Osteoblast (primary cell): Measurements from ENCODE around the gene PIK3IP1. TPM values are rescaled to one million over a fixed set of nuclear protein-coding genes. Genes with fewer than 3 reads are reported as not detected.

Experiments
- DNase-seq: peaks from one replicate; pipeline ENCODE4 v3.0.0; 2011; ENCODE audit warnings: low spot score, mixed read lengths; ENCODE audit not compliant: insufficient read length; ENCODE audit errors: missing footprints
- H2AFZ ChIP-seq: 2 replicates; pipeline ENCODE4 v1.6.0; 2011; ENCODE audit warnings: mild to moderate bottlenecking, low read length
- H3K27ac ChIP-seq: 2 replicates; pipeline ENCODE4 v1.5.1; 2011; ENCODE audit warnings: mild to moderate bottlenecking, low read depth, low read length, moderate library complexity
- H3K27me3 ChIP-seq: 2 replicates; pipeline ENCODE4 v1.6.0; 2012; ENCODE audit warnings: mild to moderate bottlenecking, control low read depth, inconsistent platforms, low read length, moderate library complexity; ENCODE audit not compliant: insufficient read depth
- H3K36me3 ChIP-seq: 2 replicates; pipeline ENCODE4 v1.5.1; 2011; ENCODE audit warnings: mild to moderate bottlenecking, low read length, control low read depth, moderate library complexity; ENCODE audit not compliant: insufficient read depth
- H3K4me1 ChIP-seq: 2 replicates; pipeline ENCODE4 v1.5.1; 2011; ENCODE audit warnings: mild to moderate bottlenecking, low read length, control low read depth, moderate library complexity; ENCODE audit not compliant: insufficient read depth
- H3K4me2 ChIP-seq: 2 replicates; pipeline ENCODE4 v1.6.0; 2011; ENCODE audit warnings: mild to moderate bottlenecking, low read length; ENCODE audit not compliant: insufficient read depth
- H3K4me3 ChIP-seq: fragments of 200-600 bp; sonication (generic); 3 replicates; pipeline ENCODE4 v1.5.1; 2012; ENCODE audit warnings: mild to moderate bottlenecking, low read length, inconsistent platforms; ENCODE audit not compliant: insufficient read depth
- H3K79me2 ChIP-seq: 2 replicates; pipeline ENCODE4 v1.6.0; 2012; ENCODE audit warnings: mild to moderate bottlenecking, low read length, control low read depth, inconsistent platforms; ENCODE audit not compliant: insufficient read depth
- H3K9me3 ChIP-seq: 2 replicates; pipeline ENCODE4 v1.5.1; 2011; ENCODE audit warnings: low read depth, low read length, control low read depth
- H4K20me1 ChIP-seq: 2 replicates; pipeline ENCODE4 v1.6.0; 2012; ENCODE audit warnings: mild to moderate bottlenecking, low read length, control low read depth; ENCODE audit not compliant: insufficient read depth
- total RNA-seq: library from RNA; depleted of rRNA; stranded (reverse); fragments of >200 nt; gene quantifications from 2 replicates; pipeline ENCODE4 v1.2.3, GENCODE V29; 2012
- TF ChIP-seq, protein P1 (sequence below): IDR thresholded peaks from 2 replicates; pipeline ENCODE4 v1.5.1; 2011; ENCODE audit warnings: mild to moderate bottlenecking, low read depth, low read length, moderate library complexity; ENCODE audit errors: extremely low read depth

The PIK3IP1 gene
- total RNA-seq, 1 donor, result 31.5 TPM

DNA sequence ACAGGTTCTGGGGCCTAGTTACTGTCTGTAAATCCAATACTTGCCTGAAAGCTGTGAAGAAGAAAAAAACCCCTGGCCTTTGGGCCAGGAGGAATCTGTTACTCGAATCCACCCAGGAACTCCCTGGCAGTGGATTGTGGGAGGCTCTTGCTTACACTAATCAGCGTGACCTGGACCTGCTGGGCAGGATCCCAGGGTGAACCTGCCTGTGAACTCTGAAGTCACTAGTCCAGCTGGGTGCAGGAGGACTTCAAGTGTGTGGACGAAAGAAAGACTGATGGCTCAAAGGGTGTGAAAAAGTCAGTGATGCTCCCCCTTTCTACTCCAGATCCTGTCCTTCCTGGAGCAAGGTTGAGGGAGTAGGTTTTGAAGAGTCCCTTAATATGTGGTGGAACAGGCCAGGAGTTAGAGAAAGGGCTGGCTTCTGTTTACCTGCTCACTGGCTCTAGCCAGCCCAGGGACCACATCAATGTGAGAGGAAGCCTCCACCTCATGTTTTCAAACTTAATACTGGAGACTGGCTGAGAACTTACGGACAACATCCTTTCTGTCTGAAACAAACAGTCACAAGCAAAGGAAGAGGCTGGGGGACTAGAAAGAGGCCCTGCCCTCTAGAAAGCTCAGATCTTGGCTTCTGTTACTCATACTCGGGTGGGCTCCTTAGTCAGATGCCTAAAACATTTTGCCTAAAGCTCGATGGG, 13.5 kb downstream of the PIK3IP1 start:
- no peak overlapping the region for H3K4me3 ChIP-seq
- H3K36me3 ChIP-seq, result peaks cover 54% of the 10 kb centered on the region
- H3K27me3 ChIP-seq, result no peaks in the 10 kb centered on the region
- H3K79me2 ChIP-seq, result no peaks in the 10 kb centered on the region
- H4K20me1 ChIP-seq, result peaks cover 7% of the 10 kb centered on the region
- H3K4me1 ChIP-seq, result no peaks in the 10 kb centered on the region
- no peak overlapping the region for H2AFZ ChIP-seq
- H3K4me2 ChIP-seq, result no peak overlapping the region
- no peak for DNase-seq
- H3K9me3 ChIP-seq, result no peaks in the 10 kb centered on the region
- TF ChIP-seq, protein P1, sequence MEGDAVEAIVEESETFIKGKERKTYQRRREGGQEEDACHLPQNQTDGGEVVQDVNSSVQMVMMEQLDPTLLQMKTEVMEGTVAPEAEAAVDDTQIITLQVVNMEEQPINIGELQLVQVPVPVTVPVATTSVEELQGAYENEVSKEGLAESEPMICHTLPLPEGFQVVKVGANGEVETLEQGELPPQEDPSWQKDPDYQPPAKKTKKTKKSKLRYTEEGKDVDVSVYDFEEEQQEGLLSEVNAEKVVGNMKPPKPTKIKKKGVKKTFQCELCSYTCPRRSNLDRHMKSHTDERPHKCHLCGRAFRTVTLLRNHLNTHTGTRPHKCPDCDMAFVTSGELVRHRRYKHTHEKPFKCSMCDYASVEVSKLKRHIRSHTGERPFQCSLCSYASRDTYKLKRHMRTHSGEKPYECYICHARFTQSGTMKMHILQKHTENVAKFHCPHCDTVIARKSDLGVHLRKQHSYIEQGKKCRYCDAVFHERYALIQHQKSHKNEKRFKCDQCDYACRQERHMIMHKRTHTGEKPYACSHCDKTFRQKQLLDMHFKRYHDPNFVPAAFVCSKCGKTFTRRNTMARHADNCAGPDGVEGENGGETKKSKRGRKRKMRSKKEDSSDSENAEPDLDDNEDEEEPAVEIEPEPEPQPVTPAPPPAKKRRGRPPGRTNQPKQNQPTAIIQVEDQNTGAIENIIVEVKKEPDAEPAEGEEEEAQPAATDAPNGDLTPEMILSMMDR, result no peak
- no peak overlapping the region for H3K27ac ChIP-seq

DNA sequence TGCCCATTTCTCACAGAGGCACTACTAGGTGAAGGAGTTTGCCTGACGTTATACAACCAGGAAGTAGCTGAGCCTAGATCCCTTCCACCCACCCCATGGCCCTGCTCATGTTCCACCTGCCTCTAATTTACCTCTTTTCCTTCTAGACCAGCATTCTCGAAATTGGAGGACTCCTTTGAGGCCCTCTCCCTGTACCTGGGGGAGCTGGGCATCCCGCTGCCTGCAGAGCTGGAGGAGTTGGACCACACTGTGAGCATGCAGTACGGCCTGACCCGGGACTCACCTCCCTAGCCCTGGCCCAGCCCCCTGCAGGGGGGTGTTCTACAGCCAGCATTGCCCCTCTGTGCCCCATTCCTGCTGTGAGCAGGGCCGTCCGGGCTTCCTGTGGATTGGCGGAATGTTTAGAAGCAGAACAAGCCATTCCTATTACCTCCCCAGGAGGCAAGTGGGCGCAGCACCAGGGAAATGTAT, 14.1 kb downstream of the PIK3IP1 start:
- H2AFZ ChIP-seq, result no peak overlapping the region
- no peak for DNase-seq
- H3K27me3 ChIP-seq, result no peaks in the 10 kb centered on the region
- no peaks in the 10 kb centered on the region for H3K4me1 ChIP-seq
- no peaks in the 10 kb centered on the region for H3K79me2 ChIP-seq
- no peaks in the 10 kb centered on the region for H3K9me3 ChIP-seq
- no peak overlapping the region for H3K4me2 ChIP-seq
- H3K27ac ChIP-seq, result no peak overlapping the region
- H3K36me3 ChIP-seq, result peaks cover 59% of the 10 kb centered on the region
- no peak overlapping the region for H3K4me3 ChIP-seq
- peaks cover 6% of the 10 kb centered on the region for H4K20me1 ChIP-seq
- TF ChIP-seq, protein P1, result no peak

DNA sequence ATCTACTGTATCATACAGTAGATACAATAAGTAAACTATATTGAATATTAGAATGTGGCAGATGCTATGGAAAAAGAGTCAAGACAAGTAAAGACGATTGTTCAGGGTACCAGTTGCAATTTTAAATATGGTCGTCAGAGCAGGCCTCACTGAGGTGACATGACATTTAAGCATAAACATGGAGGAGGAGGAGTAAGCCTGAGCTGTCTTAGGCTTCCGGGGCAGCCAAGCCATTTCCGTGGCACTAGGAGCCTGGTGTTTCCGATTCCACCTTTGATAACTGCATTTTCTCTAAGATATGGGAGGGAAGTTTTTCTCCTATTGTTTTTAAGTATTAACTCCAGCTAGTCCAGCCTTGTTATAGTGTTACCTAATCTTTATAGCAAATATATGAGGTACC, 14.5 kb downstream of the PIK3IP1 start:
- Histone ChIP-seq H3K9me3 (no peaks in the 10 kb centered on the region), H3K4me2 (no peak overlapping the region), H4K20me1 (peaks cover 3% of the 10 kb centered on the region), H3K4me3 (no peak overlapping the region), H3K27ac (no peak overlapping the region), H3K36me3 (peaks cover 63% of the 10 kb centered on the region), H3K4me1 (no peaks in the 10 kb centered on the region), H3K79me2 (no peaks in the 10 kb centered on the region), H3K27me3 (no peaks in the 10 kb centered on the region), H2AFZ (no peak overlapping the region)
- DNase-seq, result no peak
- TF ChIP-seq, protein P1, result no peak

DNA sequence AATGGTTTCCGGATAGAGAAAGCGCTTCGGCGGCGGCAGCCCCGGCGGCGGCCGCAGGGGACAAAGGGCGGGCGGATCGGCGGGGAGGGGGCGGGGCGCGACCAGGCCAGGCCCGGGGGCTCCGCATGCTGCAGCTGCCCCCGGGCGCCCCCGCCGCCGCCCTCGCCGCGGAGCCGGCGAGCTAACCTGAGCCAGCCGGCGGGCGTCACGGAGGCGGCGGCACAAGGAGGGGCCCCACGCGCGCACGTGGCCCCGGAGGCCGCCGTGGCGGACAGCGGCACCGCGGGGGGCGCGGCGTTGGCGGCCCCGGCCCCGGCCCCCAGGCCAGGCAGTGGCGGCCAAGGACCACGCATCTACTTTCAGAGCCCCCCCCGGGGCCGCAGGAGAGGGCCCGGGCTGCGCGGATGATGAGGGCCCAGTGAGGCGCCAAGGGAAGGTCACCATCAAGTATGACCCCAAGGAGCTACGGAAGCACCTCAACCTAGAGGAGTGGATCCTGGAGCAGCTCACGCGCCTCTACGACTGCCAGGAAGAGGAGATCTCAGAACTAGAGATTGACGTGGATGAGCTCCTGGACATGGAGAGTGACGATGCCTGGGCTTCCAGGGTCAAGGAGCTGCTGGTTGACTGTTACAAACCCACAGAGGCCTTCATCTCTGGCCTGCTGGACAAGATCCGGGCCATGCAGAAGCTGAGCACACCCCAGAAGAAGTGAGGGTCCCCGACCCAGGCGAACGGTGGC, 15.7 kb downstream of the PIK3IP1 start:
- peaks cover 70% of the 10 kb centered on the region for H3K36me3 ChIP-seq
- TF ChIP-seq, protein P1, result no peak
- H3K4me1 ChIP-seq, result no peaks in the 10 kb centered on the region
- no peak overlapping the region for H3K27ac ChIP-seq
- no peaks in the 10 kb centered on the region for H3K27me3 ChIP-seq
- no peaks in the 10 kb centered on the region for H3K9me3 ChIP-seq
- H3K4me3 ChIP-seq, result no peak overlapping the region
- no peak overlapping the region for H2AFZ ChIP-seq
- H3K79me2 ChIP-seq, result no peaks in the 10 kb centered on the region
- peaks cover 3% of the 10 kb centered on the region for H4K20me1 ChIP-seq
- DNase-seq, result no peak
- no peak overlapping the region for H3K4me2 ChIP-seq
